LHCN-M2 (cell line): ENCODE results near the gene C1QL2. TPM values are rescaled to one million over a fixed set of nuclear protein-coding genes. Genes with fewer than 3 reads are reported as not detected.
A peak's percentile ranks its signal among the peaks of the same experiment; 100 is the strongest.

Source experiments
- DNase-seq: peaks from one replicate; pipeline ENCODE4 v3.0.0-alpha.2; 2012; ENCODE audit warnings: low read depth
- polyA plus RNA-seq: library from polyadenylated mRNA; unstranded; fragments of >200 nt; gene quantifications from one replicate; pipeline ENCODE4 v1.2.1, GENCODE V29; 2012; ENCODE audit warnings: missing spikeins
- total RNA-seq: library from RNA; depleted of rRNA; stranded (reverse); fragments of >200 nt; gene quantifications from 2 replicates; pipeline ENCODE4 v1.2.3, GENCODE V29; 2014; rRNA removed

The C1QL2 gene
- not detected in 2 replicates for total RNA-seq
- not detected for polyA plus RNA-seq

- no peak for DNase-seq
Measured at GRCh38 chr2:119158563-119159347, at the start of gene C1QL2. Gene C1QL2, minus strand, starts transcription at chr2:119158751. Its CDS starts 482 bp downstream, at chr2:119158269.

GRCh38 chr2:119207447-119207846, 48.9 kb upstream of the C1QL2 start:
- no peak for DNase-seq

GRCh38 chr2:119206201-119206600, 47.6 kb upstream of the C1QL2 start:
- no peak for DNase-seq

GRCh38 chr2:119205001-119205706, 46.6 kb upstream of the C1QL2 start:
- DNase-seq = no peak

- DNase-seq = no peak
Measured at GRCh38 chr2:119204525-119204924, 46.0 kb upstream of the C1QL2 start.

- no peak for DNase-seq
Measured at GRCh38 chr2:119202610-119203310, 44.2 kb upstream of the C1QL2 start.

- no peak for DNase-seq
Measured at GRCh38 chr2:119201815-119202214, 43.3 kb upstream of the C1QL2 start.

GRCh38 chr2:119198240-119198840, 39.8 kb upstream of the C1QL2 start:
- DNase-seq = peak; percentile 95

GRCh38 chr2:119197529-119198239, 39.1 kb upstream of the C1QL2 start:
- DNase-seq = no peak

GRCh38 chr2:119197126-119197405, 38.5 kb upstream of the C1QL2 start:
- no peak for DNase-seq

- no peak for DNase-seq
Measured at GRCh38 chr2:119196301-119197125, 38.0 kb upstream of the C1QL2 start.

- DNase-seq = no peak
Measured at GRCh38 chr2:119195887-119196286, 37.3 kb upstream of the C1QL2 start.

GRCh38 chr2:119195001-119195400, 36.5 kb upstream of the C1QL2 start:
- DNase-seq = no peak

- no peak for DNase-seq
Measured at GRCh38 chr2:119192893-119193292, 34.3 kb upstream of the C1QL2 start.

GRCh38 chr2:119190321-119191111, 32.0 kb upstream of the C1QL2 start:
- no peak for DNase-seq

- DNase-seq = peak; percentile 48
Measured at GRCh38 chr2:119184512-119184911, 26.0 kb upstream of the C1QL2 start.

GRCh38 chr2:119181791-119182445, 23.4 kb upstream of the C1QL2 start:
- DNase-seq = no peak

- DNase-seq = no peak
Measured at GRCh38 chr2:119181391-119181790, 22.8 kb upstream of the C1QL2 start.

- no peak for DNase-seq
Measured at GRCh38 chr2:119180892-119181291, 22.3 kb upstream of the C1QL2 start.
